Omental fat pad (tissue), 4 donors: ENCODE measurements around the gene RHBDD3. TPM values are rescaled to one million over a fixed set of nuclear protein-coding genes. Genes with fewer than 3 reads are reported as not detected.

Experiments
- ATAC-seq: fragments of 150-250 bp; one replicate; pipeline ENCODE4 v1.9.1; 2016; ENCODE audit warnings: mild to moderate bottlenecking, moderate library complexity; ENCODE audit not compliant: low FRiP score
- DNase-seq: peaks from one replicate; pipeline ENCODE4 v3.0.0-alpha.2; 2019; ENCODE audit warnings: low spot score
- CTCF ChIP-seq, 3 donors: fragments of 450-650 bp; IDR thresholded peaks; one replicate each; pipeline ENCODE4 v1.5.1; 2016 to 2017; ENCODE audit warnings: antibody characterized with exemption in 3 of 3, mild to moderate bottlenecking in 3 of 3, moderate library complexity in 2 of 3
- total RNA-seq, 4 donors: library from RNA; depleted of rRNA; stranded (reverse); fragments of >200 nt; gene quantifications; one replicate each; pipeline ENCODE4 v1.1.0, GENCODE V29; 2016

Gene RHBDD3
- total RNA-seq, 4 donors from 2014 or later = 15.0 to 30.8 (median 25.4) TPM

- ATAC-seq = no peak
- TF ChIP-seq CTCF (IDR thresholded peaks at IDR 0.05) = no peak
- no peak for DNase-seq
Measured at GRCh38 chr22:29298641-29299040, 30.9 kb upstream of the RHBDD3 start.

GRCh38 chr22:29292379-29292778 is 24.6 kb upstream of the RHBDD3 start:
- ATAC-seq = no peak
- no peak for TF ChIP-seq CTCF (IDR thresholded peaks at IDR 0.05)
- no peak for DNase-seq

- ATAC-seq = no peak
- no peak for TF ChIP-seq CTCF (IDR thresholded peaks at IDR 0.05)
- DNase-seq = no peak
Measured at GRCh38 chr22:29291215-29291614, 23.4 kb upstream of the RHBDD3 start.

GRCh38 chr22:29290061-29290460 is 22.3 kb upstream of the RHBDD3 start:
- DNase-seq = no peak
- TF ChIP-seq CTCF (IDR thresholded peaks at IDR 0.05) = no peak
- ATAC-seq = no peak

- DNase-seq = no peak
- ATAC-seq = no peak
- no peak for TF ChIP-seq CTCF (IDR thresholded peaks at IDR 0.05)
Measured at GRCh38 chr22:29288837-29289236, 21.1 kb upstream of the RHBDD3 start.

- TF ChIP-seq CTCF (IDR thresholded peaks at IDR 0.05) = no peak
- ATAC-seq (no peak), DNase-seq (no peak)
Measured at GRCh38 chr22:29284196-29284595, 16.4 kb upstream of the RHBDD3 start.

- no peak for ATAC-seq
- no peak for DNase-seq
- TF ChIP-seq CTCF (IDR thresholded peaks at IDR 0.05) = no peak
Measured at GRCh38 chr22:29277927-29278326, 10.1 kb upstream of the RHBDD3 start.
